Measurements from ENCODE around the gene GCKR.

The GCKR gene, protein sequence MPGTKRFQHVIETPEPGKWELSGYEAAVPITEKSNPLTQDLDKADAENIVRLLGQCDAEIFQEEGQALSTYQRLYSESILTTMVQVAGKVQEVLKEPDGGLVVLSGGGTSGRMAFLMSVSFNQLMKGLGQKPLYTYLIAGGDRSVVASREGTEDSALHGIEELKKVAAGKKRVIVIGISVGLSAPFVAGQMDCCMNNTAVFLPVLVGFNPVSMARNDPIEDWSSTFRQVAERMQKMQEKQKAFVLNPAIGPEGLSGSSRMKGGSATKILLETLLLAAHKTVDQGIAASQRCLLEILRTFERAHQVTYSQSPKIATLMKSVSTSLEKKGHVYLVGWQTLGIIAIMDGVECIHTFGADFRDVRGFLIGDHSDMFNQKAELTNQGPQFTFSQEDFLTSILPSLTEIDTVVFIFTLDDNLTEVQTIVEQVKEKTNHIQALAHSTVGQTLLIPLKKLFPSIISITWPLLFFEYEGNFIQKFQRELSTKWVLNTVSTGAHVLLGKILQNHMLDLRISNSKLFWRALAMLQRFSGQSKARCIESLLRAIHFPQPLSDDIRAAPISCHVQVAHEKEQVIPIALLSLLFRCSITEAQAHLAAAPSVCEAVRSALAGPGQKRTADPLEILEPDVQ

DNA sequence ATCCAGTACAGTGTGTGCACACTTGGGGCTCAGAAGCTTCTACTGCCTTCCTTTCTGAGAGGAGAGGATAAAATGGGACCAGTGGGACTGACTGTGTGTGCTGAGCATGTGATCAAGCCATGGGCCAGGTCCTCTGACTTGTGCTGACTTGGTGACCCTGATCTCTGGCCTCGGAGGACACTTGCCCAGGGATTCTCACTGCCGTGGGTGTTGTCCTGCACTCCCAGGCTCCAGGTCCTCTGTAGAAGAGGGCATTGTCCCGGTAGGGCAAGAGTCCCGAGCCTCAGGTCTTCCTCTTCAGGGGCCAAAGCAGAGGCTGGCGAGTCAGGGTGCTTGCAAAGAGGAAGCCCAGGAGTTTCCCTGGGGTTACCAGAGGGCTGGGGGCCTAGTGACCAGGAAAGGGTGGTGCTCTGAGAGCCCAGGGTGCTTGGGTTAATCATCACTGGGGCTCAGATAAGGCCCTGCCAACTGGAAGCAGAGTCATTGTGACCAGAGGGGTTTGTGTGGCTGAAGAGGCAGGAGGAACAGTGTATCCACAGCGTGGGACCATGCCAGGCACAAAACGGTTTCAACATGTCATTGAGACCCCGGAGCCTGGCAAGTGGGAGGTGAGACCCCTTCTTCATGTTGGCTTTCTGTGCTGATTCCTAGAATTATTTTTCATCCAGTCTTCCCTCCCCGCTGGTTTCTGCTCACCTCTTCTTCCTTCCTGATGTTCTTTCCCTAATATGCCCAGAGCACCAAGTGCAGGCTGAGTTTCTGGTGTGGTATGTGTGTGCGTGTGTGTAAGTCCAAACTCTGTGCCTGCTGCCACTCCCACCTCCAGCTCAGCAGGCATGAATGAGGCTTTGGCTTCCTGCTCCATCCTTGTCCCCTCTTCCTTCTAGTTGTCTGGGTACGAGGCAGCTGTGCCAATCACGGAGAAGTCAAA lies at the start of gene GCKR:
Gene GCKR, plus strand, starts transcription at position 483 of the 931 bp plus-strand sequence. Its CDS starts 66 bp downstream, at position 549.
- DNase-seq (ENCODE audit: low read depth): no peak

DNA sequence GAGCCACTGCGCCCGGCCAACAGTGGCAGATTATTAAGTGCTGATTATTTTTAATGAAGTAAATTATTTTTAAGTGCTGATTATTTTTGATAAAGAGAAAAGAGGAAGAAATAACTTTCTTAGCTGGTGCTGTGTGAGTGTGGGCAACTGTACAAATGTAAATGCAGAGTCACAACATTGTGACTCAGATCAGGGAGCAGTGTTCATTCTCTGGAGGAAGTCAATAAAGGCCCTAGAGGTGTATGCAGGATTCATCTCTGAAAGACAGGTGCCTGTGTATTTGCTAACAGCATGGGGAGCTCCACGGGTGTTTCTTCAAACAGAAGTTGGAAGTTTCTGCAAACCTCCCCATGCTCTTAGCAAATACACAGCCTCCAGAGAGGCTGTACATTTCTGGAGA lies 48.3 kb upstream of the GCKR start:
- no peak for DNase-seq (ENCODE audit: low read depth)

DNA sequence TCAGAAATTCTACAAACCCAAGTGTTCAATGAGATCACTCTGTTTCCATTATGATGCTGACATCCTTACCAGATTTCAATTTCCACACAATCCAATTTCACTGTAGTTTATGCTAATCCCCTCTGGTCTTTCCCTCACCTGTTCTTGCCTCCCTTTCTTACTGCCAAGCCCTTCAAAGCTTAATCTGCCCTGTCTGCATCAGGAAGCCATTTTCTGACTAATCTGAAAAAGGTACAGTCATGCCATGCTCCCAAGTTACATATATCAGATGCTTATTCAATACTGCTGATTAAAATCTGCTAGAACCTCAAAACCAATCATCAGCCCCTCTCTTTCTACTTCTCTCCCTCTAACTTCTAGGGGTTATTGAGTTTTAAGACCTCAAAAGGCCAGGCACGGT lies 45.5 kb upstream of the GCKR start:
- DNase-seq (ENCODE audit: low read depth): no peak

DNA sequence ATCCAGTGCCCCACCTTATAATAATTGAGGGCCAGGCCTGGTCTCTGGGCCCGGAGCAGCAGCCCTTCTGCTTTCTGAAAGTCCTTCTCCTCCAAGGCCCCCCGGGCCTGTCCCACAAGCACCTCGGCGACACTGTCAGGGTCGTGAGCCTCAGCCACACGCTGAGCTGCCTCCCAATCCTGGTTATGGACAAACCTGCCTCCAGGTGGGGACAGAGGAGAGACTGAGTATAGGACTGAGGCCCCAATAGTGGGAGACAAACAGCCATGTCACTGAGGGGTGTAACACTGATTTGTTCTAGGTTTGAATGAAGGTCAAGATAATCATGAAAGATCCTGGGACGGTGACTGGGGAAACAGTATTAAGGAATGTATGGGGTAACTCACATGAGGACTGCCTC lies 42.7 kb upstream of the GCKR start:
- no peak for DNase-seq (ENCODE audit: low read depth)

DNA sequence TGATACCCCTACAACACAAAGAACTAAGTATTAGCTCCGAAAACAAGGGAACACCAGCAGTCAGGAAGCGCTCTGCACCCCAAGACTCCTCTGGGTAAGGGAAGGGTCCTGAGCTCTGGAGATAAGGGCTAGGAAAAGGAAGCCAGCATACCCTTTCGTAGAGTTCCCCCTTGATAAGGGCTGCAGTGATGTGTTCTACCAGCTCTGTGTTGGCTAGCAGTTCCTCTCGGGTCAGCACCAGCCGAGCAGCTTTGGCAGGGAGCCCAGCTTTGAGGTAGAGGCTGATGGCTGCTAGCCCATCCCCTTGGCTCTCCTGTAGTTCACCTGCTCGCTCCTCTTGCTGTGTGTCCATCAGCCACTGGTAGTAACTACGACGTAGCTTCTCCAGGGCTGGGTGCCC lies 35.5 kb upstream of the GCKR start:
- DNase-seq (ENCODE audit: low read depth): no peak

DNA sequence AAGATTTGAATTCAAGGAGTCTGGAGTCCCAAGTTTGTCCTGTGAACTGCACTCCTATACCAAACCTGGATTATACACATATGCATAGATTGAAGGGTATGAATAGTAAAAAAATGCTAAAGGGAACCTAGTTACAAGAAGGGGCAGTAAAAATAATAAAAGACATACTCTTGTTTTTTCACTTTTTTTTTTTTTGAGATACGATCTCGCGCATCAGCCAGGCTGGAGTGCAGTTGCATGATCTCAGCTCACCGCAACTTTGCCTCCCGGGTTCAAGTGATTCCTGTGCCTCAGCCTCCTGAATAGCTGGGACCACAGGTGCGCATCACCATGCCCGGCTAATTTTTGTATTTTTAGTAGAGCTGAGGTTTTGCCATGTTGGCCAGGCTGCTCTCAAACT lies 32.2 kb upstream of the GCKR start:
- DNase-seq (ENCODE audit: low read depth): no peak

DNA sequence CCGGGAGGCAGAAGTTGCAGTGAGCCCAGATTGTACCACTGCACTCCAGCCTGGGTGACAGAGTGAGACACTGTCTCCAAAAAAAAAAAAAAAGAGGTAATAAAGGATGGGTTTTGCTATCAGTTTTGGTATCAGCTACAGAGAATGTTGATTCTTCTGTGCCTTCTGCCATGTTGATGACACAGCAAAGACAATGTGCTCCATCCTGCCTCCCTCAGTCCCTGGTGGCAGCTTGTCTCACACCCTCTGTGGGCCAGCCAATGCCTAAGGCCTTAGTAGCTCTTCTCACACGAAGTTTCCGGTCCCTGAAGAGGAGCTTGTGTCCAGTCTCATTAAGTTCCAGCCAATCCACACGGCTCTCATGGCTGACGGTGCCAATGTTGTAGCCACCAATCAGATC lies 24.7 kb upstream of the GCKR start:
- no peak for DNase-seq (ENCODE audit: low read depth)

DNA sequence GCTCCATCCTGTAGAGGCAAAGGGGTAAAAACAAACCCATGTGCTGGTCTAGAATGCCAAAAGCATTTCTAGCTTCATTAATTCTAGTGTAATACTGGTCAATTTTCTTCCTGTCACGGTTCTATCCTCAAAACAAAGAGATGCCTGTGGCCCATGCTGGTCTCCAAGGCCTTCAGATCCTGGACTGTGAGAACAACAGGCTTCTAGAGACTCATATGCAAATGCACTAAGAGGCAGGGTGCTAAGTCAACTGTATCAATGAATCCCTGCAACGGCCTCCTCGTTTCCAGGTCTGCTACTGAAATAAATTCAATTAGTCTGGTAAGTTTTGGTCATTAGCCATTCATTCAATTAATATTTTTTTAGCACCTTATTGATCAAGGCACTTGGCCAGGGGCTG lies 11.1 kb upstream of the GCKR start:
- DNase-seq (ENCODE audit: low read depth): no peak

DNA sequence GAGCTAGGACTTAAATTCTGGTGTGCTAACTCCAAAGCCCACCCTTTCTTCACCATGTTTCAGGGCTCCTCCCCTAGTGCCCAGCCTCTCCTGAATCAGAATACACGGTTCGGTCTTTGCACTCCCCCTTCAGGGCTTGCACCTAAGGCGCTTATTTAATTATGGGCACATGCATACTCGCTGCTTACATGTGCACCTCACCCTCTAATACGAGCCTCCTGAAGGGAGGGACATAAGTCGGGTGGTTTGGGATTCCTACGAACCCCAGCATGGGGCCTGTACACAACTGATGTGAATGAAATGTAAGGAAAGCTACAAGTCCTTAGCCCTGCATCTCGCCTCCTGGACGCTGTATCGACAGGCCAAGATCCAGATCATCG lies 7.5 kb upstream of the GCKR start:
- peak; percentile 34 for DNase-seq (ENCODE audit: low read depth)

DNA sequence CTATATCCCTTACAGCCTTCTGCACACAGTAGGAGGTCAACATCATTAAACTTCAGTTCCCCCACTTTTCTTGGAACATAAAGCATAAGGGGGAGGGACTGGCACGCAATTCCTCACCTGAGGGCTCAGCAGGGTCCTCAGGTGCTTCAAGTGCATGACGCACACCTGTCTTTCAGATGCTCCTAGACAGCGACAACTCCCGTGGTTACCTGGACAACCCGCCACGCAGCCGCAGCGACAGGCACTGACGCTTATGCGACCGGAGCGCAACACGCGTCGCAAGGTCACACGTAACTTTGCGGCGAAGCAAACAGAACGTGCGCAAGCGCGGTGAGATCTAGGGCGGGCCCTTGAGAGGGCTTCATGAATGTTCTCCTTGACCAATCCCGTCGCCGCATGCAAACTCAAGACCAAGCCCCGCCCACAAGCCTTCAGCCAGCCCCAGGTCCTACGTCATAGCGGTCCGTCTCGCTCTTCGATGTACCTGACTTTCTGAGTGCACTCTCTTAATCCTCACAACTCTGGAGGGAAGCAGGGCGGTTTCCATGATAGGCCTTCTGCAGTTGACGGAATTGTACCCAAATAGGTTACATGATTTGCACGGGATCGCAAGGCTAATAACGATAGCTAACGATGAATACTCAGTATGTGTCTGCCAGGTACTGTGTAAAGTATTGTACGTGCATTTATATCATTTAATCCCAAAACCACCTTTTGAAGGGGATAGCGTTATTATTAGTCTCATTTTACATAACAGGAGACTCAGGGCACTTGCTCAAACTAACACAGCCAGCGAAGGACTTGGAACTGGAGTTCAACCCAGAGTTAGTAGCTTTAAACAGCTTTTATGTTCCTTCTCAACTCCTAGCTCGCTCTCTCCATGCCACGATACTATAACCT lies 6.9 kb upstream of the GCKR start, which contains the start of gene IFT172:
Gene IFT172, minus strand, starts transcription at position 246 of the 900 bp plus-strand sequence. Its CDS starts 90 bp downstream, at position 156.
- DNase-seq (ENCODE audit: low read depth): peak; percentile 99

DNA sequence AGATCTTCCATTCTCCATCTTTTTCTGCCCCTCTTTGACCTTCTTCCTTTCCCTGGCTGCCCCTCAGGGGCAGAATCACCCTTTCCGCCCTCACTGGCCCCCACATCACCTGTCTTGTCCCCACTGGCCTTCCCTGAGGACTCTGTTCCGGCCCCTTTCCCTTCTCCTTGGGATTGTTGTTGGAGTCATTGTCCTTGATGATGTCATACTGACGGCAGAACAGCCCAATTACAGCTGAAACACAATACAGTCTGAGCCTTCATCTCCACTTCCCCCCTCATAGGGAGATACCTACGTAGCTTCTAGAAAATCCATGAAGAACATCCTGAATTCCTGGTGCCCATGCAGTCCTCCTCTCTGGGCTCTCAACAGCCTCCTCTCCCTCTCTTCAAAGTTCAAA lies 4.1 kb upstream of the GCKR start:
- DNase-seq (ENCODE audit: low read depth): no peak

DNA sequence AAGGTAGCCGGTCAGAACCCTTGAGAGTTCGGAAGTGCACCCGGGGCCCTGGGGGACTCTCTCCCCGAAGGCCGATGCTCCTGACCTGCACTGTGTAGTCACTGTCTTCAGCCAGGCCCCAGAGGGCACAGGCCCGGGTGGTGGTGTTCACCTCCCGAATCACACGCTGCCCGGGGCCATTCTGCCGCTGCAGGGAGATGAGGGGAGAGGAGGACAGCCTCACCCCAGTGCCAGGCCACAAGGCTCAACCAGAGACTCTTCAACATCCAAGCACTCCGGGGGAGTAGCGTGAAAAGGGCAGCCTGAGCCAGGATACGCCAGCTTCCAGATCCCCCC lies 2.7 kb upstream of the GCKR start:
- no peak for DNase-seq (ENCODE audit: low read depth)

DNA sequence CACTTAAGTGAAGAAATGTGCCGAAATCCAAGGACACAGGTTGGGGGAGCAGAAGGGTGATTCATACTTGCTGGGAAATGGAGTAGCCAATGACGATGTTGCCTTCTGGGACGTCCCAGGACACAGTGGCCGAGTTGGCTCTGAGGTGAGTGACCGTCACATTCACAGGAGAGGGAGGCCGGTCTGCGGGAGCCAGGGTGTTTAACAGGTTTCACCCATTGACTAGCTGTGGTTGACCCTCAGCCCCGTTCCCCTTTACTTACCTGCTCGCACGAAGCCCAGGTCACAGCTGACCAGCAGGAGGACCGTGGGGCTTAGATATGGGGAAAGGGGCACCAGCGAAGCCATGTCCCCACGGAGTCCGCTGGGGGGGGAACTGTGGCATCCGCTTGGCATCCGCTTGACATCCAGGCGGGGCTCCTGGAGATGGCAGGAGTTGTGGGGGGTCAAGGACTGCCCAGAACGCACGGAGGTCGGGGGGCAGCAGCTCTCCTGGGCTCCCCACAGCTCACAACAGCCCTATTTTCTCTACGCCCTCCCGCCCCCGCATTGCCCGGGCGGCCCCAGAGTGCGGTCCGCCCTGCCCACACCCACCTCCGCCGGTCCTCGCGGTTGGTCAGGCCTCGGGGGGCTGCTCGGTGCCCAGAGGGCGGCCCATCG lies 2.2 kb upstream of the GCKR start:
- DNase-seq (ENCODE audit: low read depth): peak; percentile 75

DNA sequence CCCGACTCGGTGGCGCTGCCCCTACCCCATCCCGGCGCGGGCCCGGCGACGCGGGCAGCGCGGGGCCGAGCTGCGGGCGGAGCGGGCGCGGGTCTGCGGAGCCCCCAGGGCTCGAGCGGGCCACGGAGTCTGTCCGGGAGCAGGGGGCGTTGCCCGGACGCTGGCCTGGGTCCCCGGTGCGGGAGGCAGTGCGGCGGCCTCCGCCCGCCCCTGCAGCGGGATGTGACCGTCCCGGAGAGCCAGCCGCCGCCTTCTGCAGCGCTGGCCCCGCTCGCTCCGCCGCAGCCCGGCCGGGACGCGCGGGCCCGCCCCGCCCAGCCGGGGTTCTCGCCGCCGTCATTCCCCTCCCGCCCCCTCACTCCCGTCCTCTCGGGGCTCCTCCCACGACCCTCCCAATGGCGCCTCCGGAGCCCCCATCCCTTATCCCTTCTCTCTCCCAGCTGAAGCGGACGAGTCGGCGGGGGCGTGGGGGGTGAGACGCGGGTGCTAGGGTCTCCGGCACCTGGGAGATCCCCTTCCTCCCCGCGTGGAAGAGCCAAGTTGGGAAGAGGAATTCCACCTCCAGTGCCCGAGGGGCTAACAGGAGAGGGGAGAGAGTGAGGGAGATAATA lies 1.6 kb upstream of the GCKR start, which contains the start of gene FNDC4:
Gene FNDC4, minus strand, starts transcription at position 257 of the 611 bp plus-strand sequence. CDS start 521 bp downstream, outside the sequence.
- no peak for DNase-seq (ENCODE audit: low read depth)

DNA sequence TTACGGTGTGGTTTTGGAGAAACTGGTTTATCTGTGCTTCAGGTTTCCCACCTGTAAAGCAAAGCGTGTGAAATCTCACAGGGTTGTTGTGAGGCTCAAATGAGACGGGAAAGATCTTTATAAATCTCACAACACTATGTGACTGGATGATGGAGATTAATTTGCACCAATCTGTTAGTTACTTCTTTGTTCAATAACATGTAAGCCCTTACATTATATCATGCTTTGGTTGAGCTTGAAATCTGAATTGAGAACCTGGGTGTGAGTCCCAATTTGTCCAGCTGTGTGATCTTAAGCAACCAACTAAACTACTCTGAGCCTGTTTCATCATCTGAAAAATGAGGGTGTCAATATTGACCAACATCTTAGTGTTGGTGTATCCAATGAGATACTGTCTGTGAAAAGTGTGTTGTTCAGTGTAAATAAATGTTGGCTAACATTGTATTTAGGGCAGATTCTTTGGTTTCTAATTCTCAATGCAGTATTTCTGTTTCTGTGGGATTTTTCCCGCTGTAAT lies 741 bp upstream of the GCKR start:
- no peak for DNase-seq (ENCODE audit: low read depth)

DNA sequence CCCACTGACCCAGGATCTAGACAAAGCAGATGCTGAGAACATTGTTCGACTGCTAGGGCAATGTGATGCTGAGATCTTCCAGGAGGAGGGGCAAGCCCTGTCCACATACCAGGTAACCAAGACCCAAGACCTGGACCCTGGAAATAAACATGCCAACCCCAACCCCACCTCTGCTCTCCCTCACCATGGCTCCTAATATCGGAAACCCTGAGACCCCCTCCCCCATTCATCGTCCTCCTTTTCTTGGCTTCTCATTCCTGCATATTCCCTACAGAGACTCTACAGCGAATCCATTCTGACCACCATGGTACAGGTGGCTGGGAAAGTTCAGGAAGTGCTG lies 619 bp downstream of the GCKR start:
- no peak for DNase-seq (ENCODE audit: low read depth)

DNA sequence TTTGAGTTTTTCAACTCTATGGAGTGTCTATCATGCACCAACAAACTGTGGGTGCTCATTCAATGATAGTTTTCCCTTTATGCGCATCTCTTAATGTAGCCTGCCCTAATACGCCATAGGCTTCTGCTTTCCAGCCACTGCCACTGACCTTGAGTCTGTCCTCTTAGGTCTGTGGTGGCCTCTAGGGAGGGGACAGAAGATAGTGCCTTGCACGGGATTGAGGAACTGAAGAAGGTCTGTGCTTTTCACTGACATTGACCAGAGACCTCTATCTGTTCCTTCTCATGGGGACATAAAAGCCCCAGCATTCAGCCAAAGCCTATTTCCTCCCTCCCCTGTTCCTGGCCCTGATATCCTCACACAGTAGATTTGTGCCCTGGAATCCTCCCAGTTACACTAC lies 2.3 kb downstream of the GCKR start:
- DNase-seq (ENCODE audit: low read depth): no peak

DNA sequence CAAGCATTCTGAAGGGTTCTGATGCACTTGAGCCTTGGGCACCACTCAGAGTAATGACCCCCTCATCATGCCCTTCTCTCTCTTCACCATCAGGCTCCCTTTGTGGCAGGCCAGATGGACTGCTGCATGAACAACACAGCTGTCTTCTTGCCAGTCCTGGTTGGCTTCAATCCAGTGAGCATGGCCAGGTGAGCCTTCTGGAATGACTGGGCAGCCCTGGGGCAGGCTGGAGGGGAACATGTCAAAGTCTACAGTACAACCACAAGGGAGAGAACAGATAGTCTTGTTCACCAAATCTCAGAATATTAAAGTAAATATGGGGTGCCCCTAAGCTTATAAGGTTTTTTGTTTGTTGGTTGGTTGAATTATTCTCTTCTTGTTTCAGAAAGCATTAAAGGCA lies 4.4 kb downstream of the GCKR start:
- no peak for DNase-seq (ENCODE audit: low read depth)

DNA sequence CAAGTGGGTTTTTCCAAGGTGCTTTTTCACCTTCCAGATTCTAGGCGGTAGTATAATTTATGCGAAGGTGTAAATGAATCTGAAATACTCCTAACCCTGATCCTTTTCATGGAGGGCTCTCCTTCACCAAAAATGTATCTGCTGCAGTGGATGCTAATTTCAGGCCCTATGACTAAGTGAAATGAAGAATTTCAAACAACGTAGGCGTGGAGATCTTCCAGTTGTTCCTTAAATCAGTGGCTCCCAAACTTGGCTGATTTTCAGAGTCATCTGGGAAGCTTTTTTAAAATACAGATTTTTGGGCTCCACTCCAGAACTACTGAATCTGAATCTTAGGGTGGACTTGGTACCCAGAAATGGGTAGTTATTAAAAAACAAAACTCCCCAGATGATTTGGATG lies 5.5 kb downstream of the GCKR start:
- DNase-seq (ENCODE audit: low read depth): no peak

DNA sequence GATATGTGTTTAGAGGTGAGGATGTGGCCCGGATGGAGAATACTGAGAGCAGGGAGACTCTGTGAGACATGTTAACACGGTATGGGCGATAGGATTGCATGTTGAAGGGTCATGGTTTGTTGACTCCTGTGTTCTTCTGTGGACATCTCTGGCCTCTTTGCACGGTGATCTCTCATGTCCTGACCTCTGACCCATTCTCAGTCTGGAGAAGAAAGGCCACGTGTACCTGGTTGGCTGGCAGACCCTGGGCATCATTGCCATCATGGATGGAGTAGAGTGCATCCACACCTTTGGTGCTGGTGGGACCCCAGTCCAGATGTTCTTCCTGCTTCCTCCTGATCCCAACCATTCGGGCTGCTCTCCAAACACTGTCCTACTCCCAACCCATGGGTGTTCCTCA lies 9.9 kb downstream of the GCKR start:
- DNase-seq (ENCODE audit: low read depth): no peak

Data from iris pigment epithelial cell (primary cell).